Measurements from ENCODE around the gene UGT2B28.
"Not testable (repeated sequence)": the region's sequence is repeated elsewhere in the genome, so short reads cannot be mapped to it uniquely, and the experiment has no call there.

Gene UGT2B28

GRCh38 chr4:69343558-69344420 is 63.5 kb downstream of the UGT2B28 start:
- not testable (repeated sequence) for DNase-seq

All from CD4-positive, alpha-beta T cell treated with Interleukin-15 for 1 hour (primary cell).